Measurements from ENCODE around the gene SOX6.

- TF ChIP-seq CTCF (IDR thresholded peaks at IDR 0.05), result no peak
- TF ChIP-seq POLR2A (IDR thresholded peaks at IDR 0.05), result no peak
- TF ChIP-seq POLR2AphosphoS5 (IDR thresholded peaks at IDR 0.05), result no peak
These were observed 315.1 kb downstream of the SOX6 start for GRCh38 chr11:16041207-16041606.

All from prostate gland (tissue), 2 donors.